CD4-positive, alpha-beta T cell treated with Interleukin-1 beta for 1 hour (primary cell): Measurements from ENCODE around the gene MAPK8IP3.

ENCODE experiments used
- DNase-seq, 2 donors: peaks; one replicate each; pipeline ENCODE4 v3.0.0-alpha.2; 2020 to 2022

MAPK8IP3 gene

DNA sequence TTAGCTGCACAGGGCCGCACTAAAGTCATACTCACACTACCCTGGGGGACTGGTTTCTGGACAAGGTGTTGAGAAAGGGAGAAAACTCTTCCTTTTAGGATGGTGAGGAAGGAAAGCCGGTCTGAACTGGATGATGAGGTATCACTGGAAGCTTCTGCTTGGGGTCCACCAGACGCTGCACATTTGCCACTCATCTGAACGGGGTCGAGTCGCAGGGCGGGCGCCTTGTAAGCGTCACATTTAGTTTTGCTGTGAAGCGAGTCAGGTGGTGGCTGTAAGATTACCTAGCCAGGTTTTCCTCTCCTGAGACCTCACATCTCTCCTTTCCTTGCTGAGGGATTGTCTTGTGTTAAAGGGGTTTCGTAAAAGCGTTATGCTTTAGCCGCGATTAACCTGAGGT is 25.6 kb upstream of the MAPK8IP3 start:
- DNase-seq: no peak

DNA sequence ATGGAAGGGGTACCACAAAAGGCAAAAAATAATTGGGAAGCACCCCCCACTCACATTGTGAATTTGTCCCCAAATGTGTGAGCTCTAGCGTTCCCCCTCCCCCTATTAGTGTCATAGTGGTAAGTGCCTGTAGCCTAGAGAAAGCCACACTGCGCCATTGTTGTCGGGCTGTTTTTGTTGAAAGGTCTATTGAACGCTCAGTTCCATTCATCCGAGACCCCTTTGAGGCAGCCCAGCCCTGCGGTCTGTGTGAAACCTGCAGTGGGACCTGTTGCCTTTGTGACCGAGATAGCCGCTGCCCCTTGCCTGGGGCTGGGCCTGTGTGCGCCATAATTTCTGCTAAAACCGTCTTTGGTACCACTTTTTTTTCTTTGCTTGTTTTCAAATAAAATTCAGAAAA is 25.0 kb upstream of the MAPK8IP3 start:
- no peak for DNase-seq

DNA sequence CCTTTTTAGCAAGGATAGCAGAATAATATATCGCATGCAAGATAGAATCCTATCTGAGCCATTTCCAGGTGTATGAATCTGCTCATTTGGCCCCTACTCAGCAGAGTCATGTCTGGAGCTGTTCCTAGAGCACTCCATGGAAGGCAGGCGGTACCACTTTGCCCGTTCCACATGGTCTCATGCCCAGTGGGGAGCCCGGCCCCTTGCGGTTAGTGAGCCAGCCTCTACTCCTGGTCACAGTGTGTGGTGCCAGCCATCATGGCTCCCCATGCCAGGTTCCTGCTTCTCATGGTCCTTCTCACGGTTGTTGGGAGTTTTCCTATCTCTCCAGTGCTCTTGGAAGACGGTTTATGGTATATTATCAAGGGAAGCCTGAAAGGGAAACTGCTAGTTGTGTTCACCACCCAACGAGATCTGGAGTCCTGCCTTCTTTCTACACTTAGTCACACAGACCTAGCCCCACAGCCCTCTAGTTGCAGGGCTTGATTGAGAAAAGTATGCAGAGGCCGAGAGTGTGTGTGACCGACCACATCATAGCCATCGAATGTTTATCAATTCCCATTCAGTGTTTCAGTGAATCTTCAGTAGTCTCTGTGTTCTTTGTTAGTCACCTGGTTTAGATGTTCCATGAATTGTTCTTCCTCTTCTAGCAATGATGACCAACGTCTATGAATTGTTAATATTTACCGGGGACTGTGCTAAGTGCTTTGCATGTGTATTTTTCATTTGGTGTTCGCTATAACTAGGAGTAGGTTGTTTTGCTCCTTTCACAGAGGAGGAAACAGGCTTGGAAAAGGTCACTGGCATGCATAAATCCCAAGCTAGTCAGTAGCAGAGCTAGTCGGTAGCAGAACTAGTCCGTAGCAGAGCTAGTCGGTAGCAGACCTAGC is 18.3 kb upstream of the MAPK8IP3 start:
- DNase-seq: no peak

DNA sequence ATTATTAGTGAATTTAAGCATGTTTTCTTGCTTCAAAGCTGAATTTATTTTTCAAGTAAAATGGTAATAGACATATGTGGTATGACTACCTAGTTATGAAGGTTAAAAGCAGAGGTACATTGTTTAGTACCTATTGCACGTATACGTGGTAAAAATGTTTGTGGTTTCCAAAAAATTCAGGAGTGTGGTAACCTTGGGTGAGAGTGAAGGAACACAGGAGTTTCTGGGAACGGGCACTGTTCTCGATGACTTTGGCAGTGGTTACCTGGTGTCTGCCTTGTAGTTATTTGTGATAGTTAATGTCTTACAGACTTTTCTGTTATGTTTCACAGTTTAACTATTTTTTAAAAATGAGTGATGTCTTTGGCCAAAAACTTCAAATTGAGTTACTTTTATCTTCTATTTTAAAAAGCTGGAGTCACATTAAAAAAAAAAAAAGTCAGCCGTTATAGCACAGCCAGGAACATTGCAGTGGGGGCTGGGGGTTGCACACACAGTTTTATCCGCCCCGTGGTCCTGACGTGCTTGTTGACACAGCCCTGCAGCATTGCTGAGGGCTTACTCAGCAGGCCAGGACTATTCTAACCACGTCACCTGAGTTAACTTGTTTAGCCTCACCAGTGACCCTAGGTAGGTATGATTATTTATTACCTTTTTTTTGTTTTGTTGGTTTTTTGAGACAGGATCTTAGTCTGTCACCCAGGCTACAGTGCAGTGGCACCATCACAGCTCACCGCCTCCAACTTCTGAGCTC is 17.0 kb upstream of the MAPK8IP3 start:
- no peak for DNase-seq

DNA sequence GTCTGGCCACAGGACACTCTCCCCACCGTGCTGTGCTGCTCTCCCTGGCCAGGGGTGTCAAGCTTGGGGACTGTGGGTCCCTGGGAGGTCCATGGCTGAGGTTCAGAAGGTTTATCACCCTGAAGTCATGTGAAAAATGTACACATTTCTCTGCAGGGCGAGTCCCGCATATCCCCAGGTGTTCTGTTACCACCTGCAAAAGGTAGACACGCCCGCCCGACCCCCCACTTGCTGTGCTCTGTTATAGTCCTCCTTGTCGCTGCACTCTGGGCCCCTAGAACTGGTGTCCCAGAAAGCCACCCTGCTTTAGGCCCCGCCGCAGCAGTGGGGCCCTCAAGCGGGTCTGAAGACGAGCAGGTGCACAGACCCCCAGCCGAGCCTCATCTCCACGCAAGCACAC is 16.1 kb upstream of the MAPK8IP3 start:
- DNase-seq: no peak

DNA sequence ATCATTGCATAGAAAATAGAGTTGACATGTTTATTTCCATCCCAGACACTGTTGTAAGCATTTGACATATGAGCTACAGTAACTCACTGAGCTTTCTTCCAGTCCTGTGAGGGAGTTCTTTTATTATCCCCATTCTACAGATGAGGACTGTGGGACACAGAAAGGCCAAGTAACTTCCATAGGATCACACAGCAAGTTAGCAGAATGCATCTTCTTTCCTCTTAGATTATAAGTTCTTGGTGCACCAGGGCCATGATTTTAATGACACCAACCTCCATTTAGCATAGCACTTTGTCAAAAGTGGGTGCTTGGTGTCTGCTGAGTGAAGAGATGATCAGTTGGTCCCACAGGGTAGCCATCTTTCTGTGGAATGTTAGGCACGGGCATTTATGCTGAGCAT is 15.2 kb upstream of the MAPK8IP3 start:
- no peak for DNase-seq

DNA sequence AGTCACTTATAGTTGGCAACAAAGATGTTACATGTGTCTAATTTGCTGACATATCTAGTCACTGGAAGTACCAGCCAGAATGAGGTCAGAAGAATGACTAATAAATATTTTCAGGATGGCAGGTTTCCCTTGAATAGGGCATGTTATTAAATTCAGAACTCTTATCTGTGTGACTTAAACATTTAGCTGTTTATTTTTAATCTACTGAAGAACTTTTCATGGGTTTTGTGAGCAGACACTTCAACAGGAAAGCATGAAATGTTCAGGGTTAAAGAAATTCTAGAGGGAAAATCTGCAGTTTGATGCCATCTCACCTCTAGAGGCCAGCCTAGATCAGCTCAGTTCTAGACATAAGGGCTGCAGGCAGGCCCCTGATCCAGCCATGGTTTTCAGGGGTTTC is 14.7 kb upstream of the MAPK8IP3 start:
- no peak for DNase-seq

DNA sequence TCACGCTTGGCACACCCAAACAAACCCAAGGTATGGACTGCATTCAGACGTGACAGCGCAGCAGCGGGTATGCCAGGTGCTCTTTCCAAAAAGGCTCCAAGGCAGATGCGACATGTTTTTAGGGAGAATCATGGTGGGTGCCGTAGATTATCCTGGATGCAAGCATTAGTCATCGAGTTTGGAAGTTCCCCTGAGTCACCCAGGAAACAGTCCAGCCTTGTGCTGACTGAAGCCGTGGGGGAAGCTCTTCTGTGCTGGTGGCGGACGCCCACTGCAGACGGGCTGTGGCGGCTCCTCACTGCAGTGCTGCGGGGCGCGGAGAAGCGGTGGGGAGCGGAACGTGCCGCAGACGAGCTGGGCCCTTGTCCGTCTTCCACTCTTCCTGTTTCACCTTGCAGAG is 14.0 kb upstream of the MAPK8IP3 start:
- DNase-seq: no peak

DNA sequence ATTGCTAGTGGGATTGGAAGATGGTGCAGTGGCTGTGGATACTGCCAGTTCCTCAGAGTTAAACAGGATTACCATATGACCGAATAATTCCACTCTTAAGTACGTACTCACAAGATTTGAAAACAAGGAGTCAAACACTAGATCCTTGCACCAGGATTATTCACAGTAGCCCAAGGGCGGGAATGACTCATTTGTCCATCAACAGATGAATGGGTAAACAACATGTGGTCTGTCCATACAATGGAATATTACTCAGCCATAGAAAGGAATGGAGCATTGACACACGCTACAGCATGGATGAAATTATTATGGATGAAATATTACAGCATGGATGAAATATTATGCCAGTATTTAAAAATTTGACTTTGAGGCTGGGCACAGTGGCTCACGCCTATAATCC is 9.1 kb upstream of the MAPK8IP3 start:
- DNase-seq: no peak

DNA sequence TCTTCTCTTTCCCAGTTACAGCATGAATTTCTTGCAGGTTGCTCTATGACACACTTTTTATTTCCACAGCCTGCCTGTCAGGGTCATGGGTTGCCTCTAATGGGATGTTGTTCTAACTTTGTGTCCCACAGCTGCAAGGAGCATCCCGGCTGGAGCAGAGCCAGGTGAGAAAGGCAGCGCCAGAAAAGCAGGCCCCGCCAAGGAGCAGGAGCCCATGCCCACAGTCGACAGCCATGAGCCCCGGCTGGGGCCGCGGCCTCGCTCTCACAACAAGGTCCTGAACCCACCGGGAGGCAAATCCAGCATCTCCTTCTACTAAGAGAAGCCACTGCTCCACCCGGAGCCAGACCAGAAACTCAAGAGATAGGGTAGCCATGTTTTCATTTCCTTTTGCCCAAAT is 7.3 kb upstream of the MAPK8IP3 start:
- no peak for DNase-seq

DNA sequence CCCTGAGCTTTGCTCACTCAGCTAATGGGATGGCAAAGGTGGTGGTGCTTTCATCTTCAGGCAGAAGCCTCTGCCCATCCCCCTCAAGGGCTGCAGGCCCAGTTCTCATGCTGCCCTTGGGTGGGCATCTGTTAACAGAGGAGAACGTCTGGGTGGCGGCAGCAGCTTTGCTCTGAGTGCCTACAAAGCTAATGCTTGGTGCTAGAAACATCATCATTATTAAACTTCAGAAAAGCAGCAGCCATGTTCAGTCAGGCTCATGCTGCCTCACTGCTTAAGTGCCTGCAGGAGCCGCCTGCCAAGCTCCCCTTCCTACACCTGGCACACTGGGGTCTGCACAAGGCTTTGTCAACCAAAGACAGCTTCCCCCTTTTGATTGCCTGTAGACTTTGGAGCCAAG is 5.7 kb upstream of the MAPK8IP3 start:
- no peak for DNase-seq

DNA sequence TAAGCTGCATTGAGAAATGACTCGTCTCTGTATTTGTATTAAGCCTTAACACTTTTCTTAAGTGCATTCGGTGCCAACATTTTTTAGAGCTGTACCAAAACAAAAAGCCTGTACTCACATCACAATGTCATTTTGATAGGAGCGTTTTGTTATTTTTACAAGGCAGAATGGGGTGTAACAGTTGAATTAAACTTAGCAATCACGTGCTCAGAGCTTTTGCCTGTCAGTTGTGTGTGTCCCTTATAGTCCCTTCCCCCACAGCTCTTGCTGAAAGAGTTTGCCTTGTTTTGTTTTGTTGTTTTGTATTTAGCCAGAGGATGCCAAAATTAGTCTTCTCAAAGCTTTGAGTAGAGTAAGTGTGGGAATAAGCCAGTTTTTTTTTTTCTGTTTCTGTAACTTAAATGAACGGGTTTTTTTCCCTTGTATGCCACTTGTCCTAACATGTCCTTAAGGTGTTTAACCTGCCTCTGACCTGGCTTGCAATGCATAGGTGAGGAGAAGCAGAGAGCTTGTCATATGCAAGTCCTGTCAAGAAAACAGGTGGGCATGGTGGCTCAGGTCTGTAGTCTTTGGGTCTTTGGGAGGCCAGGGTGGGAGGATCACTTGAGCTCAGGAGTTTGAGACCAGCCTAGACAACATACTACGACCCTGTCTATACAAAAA is 4.6 kb upstream of the MAPK8IP3 start:
- DNase-seq: no peak

DNA sequence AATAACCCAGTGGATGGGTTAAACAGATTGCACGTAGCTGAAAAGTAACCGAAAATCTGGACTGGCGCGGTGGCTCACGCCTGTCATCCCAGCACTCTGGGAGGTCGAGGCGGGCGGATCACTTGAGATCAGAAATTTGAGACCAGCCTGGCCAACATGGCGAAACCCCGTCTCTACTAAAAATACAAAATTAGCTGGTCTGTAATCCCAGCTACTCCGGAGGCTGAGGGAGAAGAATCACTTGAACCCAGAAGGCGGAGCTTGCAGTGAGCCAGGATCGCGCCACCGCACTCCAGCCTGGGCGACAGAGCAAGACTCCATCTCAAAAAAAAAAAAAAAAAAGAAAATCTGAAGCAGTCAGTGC is 689 bp upstream of the MAPK8IP3 start:
- DNase-seq: peak; percentile 44

DNA sequence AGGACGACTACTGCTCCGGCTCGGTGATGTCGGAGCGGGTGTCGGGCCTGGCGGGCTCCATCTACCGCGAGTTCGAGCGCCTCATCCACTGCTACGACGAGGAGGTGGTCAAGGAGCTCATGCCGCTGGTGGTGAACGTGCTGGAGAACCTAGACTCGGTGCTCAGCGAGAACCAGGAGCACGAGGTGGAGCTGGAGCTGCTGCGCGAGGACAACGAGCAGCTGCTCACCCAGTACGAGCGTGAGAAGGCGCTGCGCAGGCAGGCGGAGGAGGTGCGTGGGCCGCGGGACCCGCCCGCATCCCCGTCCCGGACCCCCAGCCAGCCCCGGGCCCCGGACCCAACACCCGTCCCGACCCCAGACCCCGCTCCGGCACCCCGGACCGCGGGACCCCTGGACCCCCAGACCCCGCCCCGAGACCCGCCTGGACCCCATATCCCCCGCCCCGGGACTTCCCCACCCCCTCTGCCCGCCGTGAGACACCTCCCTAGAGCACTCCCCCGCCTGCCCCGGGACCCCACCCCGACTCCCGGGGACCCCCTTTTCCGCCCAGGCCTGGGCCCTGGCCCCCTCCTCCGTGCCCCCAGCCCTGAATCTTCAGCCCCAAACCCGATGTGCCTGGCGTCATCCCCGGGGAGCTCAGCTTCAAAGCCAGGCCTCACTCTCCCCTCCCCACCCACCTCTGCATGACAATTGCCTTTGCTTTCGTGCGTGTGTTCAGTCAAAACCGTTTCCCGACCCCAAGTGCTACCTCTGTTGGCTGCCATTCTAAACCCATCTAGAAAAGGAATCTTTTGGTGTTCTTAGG is 594 bp downstream of the MAPK8IP3 start:
- DNase-seq: peak; percentile 34 to 37

DNA sequence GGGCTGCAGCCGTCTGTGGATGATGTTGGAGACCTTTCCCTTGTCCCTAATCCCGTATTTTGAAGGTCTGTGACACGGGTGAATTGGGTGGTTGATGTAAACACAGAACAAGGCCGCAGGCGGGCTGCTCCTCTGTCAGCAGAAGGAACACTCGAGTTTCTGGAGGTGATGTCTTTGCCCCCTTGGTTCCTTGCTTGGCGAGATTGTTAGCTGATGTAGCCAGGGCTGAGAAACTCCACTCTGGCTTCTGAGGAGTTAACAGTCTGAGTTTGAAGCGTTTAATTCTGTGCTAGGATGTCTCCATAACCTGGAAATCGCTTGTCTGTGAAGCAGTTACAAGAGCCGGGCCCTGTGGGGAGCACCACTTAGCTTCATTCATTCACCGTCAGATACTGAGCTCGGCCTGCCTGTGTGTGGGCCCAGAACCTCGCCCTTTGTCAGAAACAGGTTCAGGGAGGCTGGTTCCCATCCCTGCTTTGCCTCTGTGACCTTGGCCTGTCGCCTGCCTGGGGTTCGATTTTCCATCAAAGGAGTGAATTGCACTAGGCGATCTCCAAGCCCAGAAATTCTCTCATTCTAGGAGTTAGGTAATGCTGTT is 1.3 kb downstream of the MAPK8IP3 start:
- DNase-seq: no peak

DNA sequence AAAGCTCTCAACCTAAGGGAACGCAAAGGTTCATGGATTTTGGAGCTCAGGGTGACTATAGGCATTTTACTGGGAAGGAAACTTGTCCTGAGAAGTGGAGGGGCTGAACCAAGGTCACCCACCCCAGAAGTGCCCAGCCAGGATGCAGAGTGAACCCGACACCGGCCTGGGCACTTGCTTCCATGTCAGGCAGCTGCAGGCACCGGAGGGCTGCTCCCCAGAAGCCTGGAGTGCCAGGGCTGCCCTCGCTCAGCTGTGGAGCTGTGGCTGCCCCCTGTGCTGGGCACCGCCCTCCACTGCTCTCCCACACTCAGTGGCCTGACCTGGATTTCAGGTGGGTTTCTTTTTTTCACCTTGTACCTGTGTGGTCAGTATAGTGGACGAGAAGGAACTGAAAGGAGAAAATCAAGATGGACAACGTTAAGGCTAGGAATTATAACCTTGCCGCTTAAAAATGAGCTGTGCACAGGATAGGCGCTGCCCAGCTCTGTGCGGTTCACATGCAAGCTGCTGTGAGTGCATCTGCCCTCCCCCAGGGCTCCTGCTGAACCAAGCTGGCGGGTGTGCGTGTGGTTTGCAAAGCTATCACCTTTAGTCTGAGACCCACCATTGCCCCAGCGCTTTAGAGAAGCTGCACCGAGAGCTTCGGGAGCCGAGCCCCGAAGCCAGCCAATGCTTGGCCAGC is 2.2 kb downstream of the MAPK8IP3 start:
- DNase-seq: no peak

DNA sequence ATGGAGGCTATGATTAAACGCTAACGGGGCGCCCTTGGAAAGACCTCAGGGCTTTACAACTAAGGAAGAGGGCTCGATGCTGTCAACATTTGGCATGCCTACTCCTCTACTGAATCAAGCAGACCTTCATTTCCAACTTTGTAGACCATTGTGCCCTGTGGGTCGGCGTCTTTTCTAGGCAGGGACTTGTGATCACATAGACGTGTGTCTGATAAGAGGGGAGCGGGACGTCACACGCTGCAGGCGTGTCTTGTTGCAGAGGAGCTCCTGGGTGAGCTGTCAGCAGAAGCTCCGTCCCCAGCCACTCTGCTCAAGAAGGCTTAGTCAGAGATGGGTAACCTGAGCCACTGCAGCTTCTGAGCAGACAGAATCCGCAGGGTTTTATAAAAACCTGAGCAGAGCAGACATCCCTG is 2.8 kb downstream of the MAPK8IP3 start:
- no peak for DNase-seq

DNA sequence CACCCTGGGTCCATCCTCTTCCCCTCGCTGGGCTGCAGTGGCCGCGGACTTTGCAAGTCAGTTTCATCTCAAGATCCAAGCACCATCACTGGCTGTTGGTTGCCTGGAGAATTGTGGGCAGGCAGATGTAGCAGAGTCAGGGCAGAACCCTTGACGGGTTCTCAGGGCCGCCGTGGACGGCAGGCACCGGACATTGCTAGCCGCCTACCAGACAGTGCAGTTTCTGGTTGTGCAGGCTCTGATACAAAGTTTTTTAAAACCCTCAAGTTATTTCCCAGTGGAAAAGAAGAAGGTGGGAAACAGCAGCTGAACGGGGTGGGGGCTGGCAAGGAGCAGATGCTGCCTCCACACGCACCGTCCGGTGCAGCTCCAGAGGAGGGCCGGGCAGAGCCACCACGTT is 3.4 kb downstream of the MAPK8IP3 start:
- no peak for DNase-seq

DNA sequence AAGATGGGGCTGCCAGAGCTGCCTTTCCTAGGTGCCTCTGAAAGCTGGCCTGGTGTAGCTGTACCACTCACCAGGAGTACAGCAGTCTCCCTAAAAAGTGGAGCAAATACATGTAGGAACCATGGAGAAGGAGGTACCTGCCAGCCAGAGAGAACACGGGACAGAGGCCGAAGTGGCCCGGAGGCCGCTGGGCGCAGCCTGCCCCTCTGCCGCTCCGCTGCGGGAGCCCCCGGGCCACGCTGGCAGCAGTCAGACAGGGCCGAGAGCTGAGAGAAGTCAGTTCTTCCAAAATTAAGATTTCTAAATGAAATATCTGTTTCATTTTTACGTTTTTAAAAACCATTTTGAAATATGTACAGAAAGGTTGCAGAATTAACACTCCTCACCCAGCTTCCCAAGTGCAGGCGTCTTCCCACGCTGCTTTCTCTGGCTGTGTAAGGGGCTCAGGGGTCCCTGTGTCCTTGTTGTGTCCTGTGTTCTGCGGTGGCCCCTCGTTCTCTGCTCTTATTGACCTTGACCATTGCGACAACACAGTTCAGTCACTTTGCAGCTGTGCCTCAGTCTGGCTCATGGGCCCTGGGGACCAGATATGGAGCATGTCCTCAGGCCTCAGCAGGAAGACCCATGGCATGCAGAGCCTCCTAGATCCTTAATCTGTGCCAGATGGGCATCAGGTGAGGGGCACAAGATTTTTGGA is 5.0 kb downstream of the MAPK8IP3 start:
- DNase-seq: no peak

DNA sequence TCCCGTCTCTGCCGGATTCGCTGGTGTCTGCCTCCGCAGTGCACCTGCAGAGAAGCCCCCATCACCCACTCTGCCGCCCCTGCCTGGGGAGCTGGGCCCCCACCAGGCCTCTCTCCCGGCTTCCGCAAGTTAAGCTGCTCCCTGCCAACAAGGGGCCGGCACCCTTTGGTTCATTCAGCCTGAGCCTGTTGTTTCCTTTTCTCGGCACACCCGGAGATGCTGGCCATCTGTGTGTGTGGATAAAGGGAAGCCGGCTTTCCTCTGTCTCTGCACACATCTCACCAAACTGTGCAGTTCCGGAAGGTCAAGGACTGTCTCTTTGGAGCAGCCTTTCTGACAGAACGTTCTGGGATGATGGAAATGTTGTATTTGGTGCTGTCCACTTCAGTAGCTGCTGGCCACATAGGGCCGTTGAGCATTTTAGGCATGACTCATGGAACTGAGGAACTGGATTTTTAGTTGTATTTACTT is 6.8 kb downstream of the MAPK8IP3 start:
- DNase-seq: no peak

DNA sequence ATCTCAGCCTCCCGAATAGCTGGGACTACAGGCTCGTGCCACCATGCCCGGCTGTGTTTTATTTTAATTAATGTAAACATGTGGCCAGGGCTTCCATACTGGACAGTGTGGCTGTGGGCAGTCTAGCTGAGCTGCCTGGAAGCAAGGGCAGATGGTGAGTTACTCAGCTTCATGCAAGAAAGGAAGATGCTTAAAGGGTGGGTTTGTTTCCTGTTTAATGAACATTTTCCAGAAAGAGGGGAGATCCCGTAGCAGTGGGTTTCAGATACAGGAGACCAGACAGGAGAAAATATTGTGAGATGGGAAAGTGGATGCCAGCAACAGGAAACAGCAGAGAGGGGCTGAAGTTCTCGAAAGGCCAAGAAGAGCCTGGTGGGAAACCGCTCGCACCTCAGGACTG is 7.3 kb downstream of the MAPK8IP3 start:
- DNase-seq: no peak
